Activated T-cell treated with anti-CD3 and anti-CD28 coated beads for 48 hours (primary cell): Measurements from ENCODE around the gene SLC22A7.

Experiments used
- DNase-seq: peaks from one replicate; pipeline ENCODE4 v3.0.0-alpha.2; 2020; ENCODE audit warnings: low read depth

The SLC22A7 gene

DNA sequence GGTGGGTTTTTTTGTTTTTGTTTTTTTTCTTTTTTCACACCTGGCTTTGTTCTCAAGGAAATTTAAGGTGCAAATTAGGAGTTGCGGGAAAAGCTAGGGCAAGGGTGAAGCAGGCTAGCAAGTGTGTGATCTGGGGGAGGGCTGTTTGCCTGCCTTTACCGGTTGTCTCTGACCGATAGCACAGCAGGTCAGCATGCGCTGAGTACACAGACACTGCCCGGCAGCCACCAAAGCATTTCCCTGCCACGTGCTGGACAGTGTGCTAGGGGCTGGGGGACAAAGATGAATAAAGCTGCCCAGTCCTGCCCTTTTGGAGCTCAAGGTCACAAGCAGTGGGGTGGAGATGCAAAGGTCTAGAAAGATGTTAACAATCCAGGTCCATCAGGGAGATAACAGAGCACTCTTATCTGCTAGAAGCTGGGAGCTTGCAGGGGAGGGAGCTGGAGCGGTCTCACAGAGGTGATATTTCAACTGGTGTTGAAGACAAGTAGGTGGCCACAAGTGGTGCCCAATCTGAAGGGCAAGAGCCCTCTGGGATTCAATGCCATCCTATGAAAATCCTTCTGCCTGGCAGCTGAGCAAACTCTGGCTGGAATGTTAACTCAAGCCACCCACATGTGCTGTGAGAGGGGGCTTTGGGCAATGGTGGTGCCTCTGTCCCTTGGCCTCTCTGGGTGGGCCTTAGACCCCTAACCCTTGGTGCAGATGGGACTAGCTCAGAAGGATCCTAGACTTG lies 30.3 kb upstream of the SLC22A7 start:
- no peak for DNase-seq

DNA sequence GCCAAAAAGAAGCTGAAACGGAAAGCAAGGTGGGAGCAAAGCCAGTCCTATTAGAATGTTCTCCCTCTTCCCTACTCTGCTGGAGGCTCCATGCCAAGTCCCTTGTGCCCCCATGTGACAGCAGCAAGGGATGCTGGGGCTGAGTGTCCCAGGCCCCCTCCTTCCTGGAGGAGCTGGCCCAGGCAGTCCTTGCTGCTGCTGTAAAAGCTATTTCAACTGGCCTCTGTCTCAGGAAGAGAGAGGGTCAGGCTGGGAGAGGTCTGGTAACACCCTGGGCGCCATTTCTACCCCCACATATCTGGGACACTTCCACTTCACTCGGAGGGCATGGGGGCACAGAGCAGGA lies 29.7 kb upstream of the SLC22A7 start:
- DNase-seq: no peak

DNA sequence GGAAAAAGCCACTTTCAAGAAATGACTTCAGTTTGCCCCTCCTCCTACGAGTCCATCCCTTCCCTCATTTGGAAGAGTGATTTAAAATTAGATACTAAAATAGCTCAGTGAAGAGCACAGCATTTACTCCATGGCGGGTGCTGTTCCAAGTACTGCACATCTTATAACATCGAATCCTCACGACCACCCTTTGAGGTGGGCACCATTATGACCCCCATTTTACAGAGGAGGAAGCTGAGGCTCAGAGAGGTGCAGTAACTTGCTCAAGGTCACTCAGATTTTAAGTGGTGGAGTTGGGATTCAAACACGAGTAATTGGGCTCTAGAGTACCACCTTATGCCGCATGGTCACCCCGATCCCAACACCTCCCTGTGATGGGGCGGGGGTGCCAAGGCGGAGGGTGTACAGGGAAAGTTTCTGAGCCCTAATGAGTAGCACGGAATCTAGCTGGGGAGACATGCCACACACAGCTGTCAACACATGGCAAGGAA lies 29.2 kb upstream of the SLC22A7 start:
- DNase-seq: no peak

DNA sequence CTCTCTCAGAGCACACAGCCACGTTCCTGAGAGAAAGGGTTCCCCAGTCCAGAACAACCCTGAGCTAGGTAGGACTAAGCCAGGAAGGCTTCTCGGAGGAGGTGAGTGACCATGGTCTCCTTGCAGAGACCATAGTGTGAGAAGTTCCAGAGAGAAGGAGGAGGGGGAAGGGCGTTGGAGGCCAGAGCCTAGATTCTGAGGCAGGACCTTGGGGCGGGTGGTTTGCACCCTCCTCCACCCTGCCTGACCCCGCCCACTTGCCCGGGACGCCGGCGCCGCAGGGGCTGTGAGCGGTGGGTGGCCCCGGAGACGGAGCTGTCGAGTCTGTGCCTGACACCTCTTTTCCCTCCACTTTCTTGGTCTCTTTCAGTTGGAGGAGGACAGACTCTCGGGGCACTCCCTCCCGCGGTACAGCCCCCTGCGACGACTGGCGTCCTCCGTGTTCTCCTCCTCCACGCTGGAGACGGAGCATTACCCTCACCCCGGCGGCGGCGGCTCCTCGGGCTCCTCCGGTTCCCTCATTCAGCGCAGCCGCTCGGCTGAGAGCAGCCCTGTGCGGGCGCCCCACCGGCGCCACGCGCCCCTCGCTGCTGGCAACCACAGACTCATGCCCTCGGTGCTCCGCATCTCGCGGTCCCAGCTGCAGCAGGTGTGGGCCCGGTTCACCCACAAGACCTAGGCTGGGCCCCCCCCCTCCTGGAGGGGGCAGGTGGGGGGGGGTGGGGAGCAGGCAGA lies 28.6 kb upstream of the SLC22A7 start:
- peak; percentile 27 for DNase-seq

DNA sequence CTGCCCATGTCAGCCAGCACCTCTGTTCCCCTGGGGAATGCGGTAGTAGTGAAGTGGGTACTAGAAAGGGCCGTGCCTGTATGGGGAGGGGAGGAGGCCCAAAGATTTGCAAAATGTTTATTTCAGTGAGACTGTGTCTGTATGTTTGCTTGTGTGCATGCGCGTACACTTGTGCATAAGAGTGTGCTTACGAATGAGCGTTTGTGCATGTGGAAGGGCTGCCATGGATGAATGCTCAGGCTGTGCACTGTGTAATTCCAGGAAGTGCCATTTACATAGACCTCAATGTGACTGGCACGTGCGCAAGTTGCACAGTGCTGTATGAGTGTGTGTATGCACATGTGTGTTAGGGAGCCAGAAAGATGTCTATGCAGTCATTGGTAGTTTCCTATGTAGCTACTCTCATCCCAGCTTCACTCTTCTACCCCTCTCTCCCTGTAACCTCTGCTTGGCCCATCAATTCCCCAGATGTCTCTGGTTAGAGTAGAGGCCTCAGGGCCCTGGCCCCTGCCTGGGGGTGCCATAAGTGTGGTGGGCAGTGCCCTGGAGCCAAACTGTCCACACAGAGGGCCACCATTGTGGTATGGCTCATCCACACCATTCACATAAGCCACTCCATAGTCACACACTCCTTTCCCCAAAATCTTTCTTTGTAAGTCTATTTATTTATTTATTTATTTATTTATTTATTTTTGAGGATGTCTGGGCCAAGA lies 26.8 kb upstream of the SLC22A7 start:
- no peak for DNase-seq

DNA sequence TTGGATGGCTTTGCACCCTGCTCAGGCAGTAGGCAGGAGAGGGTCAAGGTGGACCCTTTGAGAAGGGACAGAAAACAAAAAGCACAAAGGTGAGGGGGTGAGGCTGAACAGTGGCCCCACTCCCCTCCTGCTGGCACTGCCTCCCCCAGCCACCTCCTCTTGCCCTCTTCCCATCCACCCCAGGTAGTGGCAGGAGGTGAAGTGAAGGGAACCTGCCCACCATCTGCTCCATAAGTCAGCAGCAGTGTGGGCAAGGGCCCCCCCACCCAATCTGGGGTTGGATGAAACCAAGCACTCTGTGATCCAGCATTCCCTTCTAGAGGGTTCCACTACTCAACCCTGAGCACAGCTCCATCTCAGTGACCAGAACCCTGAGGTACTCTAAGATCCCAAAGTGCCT lies 26.1 kb upstream of the SLC22A7 start:
- DNase-seq: no peak

DNA sequence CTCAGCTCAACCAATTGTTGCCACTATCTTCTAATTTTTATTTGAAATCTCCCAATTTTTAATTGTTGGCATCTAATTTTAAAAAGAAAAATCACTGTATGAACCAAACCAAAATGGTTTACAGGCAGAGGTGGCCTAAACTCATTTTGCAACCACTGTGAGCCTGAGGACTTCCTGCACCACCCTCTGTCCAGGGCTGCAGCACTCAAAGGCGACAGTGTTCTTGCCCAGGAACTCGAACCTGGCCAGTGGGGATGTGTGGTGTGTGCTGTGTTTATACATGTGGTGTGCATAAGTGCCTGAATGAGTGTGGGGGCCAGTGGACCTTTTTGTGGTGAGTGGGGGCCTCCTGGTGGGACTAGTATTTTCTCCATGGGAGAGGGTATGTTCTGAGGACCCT lies 24.4 kb upstream of the SLC22A7 start:
- DNase-seq: no peak

GRCh38 chr6:43274127-43274915 lies 23.7 kb upstream of the SLC22A7 start:
- no peak for DNase-seq

GRCh38 chr6:43274916-43275597 lies 23.0 kb upstream of the SLC22A7 start:
- no peak for DNase-seq

- no peak for DNase-seq
Observed at GRCh38 chr6:43275801-43276576, 22.1 kb upstream of the SLC22A7 start.

GRCh38 chr6:43276577-43277305 lies 21.3 kb upstream of the SLC22A7 start:
- DNase-seq: no peak

GRCh38 chr6:43277306-43277642 lies 20.8 kb upstream of the SLC22A7 start:
- DNase-seq: no peak

DNA sequence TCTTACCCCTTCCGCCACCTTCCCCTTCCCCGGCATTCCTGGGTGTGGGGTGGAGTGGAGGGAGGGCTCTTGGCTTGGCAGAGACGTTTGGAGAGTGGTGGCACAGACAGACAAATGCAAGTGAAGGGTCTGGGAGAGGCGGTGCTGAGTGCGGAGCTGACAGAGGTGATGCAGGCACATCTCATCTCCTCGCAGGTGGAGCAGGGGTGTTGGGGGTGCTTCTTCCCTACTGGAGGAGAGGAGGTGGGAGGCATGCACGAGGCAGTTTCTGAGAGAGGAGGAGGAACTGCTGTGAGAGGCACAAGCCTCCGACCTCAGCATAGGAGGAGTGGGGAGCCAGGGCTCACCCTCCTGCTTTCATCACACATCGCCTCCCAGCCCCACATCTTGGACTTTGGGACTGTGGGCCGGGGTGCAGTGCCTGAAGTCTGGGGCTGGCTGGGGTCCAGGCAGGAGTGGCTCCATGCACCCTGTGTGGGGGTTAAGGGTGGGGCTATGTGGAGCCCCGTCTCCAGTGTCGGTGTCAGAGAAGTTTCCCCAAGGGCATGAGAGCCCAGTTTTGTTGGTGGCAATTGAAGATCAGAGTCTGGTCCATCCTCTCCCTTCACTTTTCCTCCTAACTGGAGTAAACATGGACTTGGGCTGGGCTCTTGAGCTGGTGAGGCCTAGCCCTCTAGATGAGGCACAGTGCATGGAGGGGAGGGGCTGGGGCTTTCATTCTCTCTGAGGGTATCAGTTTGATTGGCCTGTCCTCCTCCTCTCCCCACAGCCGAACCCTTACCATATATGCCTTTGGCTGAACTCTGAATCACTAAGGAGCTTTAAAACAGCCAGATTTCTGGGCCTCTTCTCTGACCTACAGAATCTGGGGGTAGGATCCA lies 20.2 kb upstream of the SLC22A7 start:
- DNase-seq: no peak

- DNase-seq: no peak
Observed at GRCh38 chr6:43278524-43279078, 19.5 kb upstream of the SLC22A7 start.

DNA sequence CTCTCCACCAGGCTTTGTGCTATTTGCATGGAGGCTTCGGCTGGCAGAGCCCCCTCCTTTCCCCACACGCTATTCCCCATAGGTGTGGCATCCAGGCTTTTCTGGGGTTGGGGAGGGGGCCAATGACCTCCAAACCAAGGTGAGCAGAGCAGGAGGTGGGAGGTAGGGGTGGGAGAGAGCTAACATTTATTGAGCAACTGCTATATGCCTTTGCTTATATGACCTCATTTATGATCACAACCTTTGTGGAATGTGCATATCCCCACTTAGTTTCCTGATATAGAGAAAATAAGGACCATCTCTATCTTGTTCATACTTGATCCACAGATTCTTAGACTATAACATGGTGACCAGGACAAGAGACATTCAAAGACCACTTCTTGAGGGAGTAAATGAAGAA lies 17.8 kb upstream of the SLC22A7 start:
- no peak for DNase-seq

DNA sequence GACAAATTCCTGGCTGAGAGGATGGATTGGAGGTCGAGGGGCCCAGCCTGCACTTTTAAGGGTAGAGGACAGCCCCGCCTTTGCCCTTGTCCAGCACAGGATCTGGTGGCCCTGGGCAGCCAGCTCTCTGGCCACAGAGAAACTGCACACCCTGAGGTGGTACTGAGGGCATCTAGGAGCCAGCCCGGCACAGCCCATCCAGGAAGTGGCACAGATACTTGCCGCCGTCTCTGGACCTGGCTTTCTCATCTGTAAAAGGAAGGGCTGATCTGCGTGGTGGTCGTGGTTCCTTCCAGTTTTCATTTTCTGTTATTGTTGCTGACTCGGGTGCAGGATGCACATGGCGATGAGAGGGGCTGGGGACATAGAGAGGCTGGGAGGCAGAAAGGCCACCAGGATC lies 16.0 kb upstream of the SLC22A7 start:
- DNase-seq: no peak

- no peak for DNase-seq
Observed at GRCh38 chr6:43282636-43283513, 15.2 kb upstream of the SLC22A7 start.

DNA sequence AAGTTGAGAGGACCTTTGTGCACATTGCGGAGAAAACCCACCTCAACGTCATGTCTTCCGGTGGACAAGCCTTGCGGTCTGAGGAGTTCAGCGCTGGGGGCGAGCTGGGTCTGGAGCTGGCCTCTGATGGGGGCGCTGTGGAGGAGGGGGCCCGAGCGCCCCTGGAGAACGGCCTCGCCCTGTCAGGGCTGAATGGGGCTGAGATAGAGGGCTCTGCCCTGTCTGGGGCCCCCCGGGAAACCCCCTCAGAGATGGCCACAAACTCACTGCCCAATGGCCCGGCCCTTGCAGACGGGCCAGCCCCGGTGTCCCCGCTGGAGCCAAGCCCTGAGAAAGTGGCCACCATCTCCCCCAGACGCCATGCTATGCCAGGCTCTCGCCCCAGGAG lies 14.6 kb upstream of the SLC22A7 start:
- no peak for DNase-seq
